GM19240 (cell line): Measurements from ENCODE around the gene KLRC2.
"Not testable (repeated sequence)": the region's sequence is repeated elsewhere in the genome, so short reads cannot be mapped to it uniquely, and the experiment has no call there.

Experiments
- DNase-seq: peaks from one replicate; pipeline ENCODE4 v3.0.0; 2011; ENCODE audit warnings: low spot score; ENCODE audit not compliant: insufficient read length

The KLRC2 gene

DNA sequence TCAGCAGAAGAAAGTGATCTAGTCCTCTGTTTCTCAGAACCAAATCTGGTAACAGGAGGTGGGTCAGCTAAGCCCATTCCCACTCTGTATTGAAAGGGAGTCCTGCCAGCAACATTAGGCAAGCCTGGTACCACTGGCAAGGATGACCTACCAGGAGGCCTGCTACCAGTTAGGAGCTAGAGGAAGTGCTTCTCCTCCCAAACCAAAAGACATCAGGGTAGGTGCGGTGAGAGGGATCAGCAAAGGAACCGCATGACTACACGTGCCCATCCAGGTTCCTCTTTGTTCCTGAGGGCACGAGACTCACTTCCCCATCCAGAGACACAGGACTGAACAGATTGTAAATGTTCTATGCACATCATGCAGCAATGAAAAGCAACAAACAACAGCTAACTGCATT is 29.1 kb downstream of the KLRC2 start:
- no peak for DNase-seq

DNA sequence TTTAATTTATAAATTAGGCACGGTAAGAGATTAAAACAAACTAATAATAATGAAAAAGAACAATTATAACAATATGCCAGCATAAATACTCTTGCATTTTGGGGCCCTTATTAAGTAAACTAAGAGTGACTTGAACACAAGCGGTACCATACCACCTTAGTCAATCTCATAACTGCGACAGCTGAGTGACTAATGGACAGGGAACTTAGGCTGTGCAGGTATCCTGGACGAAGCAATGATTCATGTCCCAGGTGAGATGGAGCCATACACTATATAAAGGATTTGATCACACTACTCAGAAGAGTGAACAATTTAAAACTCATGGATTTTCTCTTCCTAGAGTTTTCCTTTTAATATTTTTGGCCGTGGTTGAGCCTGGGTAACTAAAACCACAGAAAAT is 30.5 kb downstream of the KLRC2 start:
- no peak for DNase-seq

DNA sequence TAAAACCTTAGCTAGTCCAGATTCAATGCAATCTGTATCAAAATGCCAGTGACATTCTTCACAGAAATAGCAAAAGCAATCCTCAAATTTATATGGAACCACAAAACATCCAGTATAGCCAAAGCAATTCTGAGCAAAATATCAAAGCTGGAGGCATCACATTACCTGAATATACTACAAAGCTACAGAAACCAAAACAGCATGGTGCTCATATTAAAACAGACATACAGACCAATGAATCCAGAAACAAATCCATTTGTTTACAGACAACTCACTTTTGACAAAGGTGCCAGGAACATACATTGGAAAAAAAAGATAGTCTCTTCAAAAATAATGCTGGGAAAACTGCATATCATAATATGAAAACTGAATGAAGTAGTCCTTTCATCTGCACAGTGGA is 31.0 kb downstream of the KLRC2 start:
- no peak for DNase-seq

DNA sequence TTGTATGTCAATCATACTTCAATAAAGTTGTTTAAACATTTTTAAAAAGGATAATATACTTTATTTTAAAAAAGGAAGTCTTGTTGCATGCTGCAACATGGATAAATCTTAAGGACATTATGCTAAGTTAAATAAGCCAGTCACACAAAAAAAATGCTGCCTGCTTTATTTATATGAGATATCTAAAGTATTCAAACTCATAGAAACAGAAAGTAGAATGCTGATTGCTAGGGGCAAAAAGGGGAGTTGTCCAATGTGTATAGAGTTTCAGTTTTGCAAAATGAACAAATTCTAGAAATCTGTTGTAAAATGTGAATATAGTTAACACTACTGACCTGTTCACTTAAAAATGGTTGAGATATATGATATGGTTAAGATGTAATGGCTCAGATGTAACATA is 35.0 kb downstream of the KLRC2 start:
- no peak for DNase-seq

DNA sequence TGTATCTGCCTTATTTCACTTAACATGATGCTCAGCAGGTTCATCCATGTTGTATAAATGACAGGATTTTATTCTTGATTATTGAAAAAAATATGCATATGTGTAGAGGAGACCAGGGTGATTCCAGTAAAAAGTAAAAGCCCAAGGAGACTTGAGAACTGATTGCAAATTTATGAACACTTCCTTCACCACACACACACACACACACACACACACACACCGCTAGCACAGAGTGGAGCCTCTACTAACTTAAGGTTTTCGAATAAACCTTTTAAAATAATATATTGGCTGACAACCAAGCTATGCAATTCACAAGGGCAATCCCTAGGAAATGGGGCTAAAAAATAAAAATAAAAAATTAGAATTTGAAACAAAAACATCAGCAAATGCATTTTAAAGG is 37.6 kb downstream of the KLRC2 start:
- DNase-seq, result no peak

DNA sequence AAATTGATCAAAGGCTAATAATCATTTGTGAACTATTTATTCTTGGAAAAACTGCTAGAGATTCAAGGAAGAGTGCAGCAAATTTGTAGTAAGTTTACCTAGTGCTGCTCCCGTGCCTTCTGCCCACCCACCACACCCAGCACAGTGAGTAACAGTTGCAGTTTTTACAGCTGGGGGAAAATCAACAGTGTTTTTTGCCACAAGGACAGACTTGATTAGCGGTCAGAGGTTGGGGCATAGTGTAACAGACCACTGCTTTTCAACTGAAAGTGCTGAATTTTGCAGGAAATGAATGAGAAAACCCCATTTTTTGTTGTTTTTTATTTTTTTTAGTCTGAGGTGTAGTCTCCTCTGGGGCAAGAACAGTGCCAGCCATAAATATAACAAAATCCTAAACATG is 38.5 kb downstream of the KLRC2 start:
- DNase-seq, result no peak

DNA sequence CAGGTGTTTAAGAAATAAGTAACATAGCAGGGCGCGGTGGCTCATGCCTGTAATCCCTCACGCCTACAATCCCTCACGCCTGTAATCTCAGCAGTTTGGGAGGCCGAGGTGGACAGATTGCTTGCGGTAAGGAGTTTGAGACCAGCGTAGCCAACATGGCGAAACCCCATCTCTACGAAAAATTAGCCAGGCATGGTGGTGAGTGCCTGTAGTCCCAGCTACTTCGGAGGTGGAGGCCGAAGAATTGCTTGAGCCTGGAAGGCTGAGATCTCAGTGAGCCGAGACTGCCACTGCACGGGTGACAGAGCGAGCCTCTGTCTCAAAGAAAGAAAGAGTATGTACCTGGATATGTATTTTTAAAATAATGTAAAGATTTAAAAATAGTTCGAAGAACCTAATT is 39.6 kb downstream of the KLRC2 start:
- DNase-seq, result not testable (repeated sequence)

DNA sequence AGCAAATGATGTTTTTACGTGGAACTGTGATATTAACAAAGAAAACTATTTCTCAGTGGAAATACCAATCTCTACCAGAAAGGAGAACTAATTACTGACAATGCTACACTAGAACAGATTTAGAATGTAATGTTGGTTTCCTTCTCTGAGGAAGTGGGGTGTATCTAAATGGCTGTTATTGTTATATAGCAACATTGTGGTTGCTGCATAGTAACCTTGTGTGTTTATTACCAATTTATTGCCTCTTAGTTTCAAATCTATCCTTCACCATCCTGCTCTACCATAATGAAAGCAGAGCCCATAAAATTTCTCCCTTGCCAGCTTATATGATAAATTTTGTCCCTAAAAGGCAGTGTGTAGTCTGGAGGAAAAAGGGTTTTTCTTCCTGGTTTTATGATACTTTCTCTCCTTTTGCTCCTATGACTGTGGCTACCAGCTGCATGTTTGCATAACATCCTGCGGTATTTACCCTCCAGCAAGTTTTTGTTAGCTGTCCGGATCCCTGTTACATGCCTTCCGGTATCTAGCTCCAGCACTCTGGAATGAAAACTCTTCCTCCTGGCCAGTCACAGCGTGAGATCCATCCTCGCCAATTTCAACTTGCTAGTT is 40.3 kb downstream of the KLRC2 start:
- no peak for DNase-seq

DNA sequence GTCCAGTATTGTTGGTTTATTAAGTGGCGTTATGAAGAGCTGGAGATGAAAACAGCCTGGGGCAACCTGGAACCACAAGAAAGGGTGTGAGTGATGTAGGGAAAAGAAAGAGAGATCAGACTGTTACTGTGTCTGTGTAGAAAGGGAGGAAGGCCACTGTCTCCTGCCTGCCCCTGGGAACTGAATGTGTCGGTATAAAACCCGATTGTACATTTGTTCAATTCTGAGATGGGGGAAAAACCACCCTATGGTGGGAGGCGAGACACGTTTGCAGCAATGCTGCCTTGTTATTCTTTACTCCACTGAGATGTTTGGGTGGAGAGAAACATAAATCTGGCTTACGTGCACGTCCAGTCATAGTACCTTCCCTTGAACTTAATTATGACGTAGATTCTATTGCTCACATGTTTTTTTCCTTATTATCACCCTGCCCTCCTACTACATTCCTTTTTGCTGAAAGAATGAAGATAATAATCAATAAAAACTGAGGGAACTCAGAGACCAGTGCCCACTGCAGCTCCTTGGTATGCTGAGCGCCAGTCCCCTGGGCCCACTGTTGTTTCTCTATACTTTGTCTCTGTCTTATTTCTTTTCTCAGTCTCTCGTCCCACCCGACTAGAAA is 41.2 kb downstream of the KLRC2 start:
- DNase-seq, result not testable (repeated sequence)

DNA sequence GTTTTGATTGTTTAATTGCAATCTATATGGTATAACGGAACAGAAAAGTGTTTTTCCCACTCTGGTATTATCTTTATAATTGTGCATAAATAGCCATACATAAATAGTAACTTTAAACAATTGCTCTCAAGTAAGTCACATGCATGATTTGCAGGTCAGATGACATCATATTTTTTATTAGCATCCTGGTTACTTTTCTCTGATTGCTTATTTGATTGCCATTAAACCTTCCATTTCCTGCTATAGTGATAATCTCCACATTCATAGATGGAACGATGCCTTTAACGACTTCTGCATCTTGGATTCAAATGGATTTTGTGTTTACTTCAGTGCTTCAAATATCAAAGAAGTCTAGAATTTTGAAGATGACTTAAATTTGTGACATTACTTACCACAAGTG is 42.5 kb downstream of the KLRC2 start:
- no peak for DNase-seq

DNA sequence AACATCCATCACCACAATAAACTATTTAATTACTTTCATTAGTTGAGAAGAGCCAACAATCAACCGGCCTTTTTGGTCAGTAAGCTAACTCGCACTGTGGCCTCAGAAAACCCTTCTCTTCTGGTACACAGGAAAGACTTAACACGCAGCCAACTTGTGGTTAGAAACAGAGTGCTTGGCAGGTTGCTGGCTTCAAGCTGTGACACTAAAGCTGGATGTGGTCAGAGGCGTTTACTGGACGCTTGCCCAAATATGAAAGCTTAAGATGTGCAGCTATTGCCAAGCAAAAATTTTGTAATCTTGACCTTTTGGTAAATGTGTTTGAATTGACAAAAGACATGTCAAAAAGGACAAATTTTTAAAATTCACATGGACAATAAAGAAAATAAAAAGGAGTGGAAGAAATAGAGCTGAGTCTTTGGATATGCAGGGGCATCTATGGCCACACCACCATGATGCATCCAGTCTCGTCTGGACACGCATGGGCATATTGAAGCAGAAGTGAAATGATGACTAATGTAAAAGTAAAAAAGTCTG is 43.3 kb downstream of the KLRC2 start:
- no peak for DNase-seq

DNA sequence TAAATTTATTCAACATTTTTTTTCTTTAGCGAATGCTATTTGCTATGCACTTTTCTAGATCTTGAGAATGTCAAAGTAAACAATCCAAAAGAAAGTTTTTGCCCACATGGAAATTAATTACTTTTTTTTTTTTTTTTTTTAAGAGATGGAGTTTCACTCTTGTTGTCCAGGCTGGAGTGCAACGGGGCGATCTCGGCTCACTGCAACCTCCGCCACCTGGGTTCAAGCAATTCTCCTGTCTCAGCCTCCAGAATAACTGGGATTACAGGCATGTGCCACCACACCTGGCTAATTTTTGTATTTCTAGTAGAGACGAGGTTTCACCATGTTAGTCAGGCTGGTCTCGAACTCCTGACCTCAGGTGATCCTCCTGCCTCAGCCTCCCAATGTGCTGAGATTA is 44.8 kb downstream of the KLRC2 start:
- DNase-seq, result not testable (repeated sequence)

DNA sequence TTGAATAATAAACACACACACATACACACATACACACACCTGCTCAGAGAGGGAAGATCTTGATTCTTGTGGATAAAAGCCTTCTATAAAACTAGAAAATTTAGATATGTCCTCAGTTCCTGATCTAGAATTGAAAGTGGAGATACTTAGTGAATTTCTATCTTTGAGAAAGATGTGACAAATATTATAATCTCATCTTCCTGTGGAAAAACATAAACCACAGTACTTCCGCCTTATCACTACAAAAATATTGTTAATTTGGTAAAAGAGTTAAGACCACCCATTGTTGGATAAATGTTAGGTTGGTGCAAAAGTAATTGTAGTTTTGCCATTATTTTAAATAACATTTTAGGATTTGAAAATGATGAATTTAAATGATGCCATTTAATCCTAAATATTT is 45.9 kb downstream of the KLRC2 start, which contains the start of gene KLRK1:
KLRK1 (minus strand) TSS at position 138 of the 400 bp plus-strand sequence. CDS start 1,231 bp downstream, outside the sequence.
- no peak for DNase-seq

DNA sequence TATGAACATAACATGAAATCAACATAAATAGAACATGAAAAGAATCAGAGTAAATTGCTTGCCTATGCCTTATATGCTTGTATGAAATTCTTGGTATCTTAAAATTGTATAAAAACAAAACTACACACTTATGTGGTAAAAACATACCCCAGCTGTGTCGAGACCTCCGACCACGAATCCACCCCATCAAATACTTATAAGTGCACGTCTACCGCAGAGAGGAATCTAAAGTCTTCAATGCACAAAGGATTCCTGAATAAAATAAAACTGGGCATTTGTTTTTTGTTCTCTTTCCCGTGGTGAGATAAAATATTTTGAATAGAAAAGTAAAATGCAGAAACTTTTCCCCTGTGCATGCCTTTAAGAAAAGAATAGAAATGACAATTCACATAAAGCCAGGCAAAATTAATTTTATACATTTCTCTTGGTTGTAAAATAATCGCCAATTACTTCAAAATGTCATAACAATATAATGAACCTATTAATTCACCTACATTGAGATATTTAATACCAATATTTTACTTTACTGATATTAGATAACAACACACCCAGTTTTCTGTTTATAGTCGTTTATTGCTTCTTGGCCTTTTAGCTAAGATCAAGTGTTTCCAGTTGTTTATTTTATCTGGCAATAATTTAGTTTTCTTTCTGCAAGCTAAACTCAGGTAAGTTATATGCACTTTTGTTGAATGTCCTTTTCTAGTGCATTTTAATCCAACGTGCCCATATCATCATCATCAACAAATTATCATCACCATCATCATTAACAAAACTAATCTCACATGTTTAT is 47.0 kb downstream of the KLRC2 start:
- DNase-seq, result no peak

DNA sequence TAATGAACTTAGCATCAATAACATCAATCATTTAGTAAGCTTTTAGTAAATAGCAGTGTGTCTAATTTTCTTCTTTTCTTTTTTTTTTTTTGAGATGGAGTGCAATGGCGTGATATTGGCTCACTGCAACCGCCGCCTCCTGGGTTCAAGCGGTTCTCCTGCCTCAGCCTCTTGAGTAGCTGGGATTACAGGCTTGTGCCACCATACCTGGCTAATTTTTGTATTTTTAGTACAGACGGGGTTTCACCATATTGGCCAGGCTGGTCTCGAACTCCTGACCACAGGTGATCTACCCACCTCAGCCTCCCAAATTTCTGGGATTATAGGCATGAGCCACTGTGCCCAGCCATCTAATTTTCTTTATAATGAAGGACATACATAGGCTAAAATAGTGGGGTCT is 48.3 kb downstream of the KLRC2 start:
- DNase-seq, result not testable (repeated sequence)

DNA sequence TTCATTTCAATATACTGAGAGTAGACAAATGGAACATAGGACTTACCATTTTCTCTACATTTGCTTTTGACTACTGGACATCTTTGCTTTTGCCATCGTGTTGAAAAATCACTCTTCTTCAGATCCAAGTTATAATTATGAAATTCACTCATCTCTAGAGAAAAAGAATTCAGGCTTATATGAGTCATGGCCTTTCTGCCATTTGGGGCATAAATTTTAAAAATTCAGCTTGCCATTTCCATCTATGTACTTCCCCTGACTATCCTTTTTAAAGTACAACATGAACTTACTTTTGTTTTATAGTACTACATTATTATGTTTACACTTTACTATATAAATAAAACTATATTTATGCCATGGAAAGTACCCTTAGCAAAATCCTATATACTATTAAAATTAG is 49.0 kb downstream of the KLRC2 start:
- no peak for DNase-seq

DNA sequence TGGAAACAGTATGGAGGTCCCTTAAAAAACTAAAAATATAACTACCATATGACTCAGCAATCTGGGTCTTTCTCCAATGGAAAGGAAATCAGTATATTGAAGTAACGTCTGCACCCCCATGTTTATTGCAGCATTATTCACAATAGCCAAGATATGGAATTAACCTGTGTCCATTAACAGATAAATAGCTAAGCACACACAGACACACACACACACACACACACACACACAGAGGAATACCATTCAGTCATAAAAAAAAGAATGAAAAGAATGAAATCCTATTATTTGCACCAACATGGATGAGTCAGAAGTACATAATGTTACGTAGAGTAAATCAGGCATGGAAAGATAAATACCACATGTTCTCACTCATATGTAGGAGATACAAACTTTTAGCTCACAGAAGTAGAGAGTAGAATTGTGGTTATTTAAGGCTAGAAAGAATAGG is 50.6 kb downstream of the KLRC2 start:
- DNase-seq, result no peak

DNA sequence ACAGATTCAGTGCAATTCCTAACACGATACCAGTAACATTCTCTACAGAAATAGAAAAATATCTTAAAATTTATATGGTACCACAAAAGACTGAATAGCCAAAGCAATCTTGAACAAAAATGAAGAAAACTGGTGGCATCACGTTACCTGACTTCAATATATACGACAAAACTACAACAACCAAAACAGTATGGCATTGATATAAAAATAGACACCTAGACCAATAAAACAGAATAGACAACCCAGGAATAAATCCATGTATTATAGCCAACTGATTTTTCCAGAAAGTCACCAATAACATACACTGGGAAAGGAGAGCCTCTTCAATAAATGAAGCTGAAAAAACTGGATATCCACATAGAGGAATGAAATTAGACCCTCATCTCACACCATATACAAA is 51.6 kb downstream of the KLRC2 start:
- DNase-seq, result no peak

DNA sequence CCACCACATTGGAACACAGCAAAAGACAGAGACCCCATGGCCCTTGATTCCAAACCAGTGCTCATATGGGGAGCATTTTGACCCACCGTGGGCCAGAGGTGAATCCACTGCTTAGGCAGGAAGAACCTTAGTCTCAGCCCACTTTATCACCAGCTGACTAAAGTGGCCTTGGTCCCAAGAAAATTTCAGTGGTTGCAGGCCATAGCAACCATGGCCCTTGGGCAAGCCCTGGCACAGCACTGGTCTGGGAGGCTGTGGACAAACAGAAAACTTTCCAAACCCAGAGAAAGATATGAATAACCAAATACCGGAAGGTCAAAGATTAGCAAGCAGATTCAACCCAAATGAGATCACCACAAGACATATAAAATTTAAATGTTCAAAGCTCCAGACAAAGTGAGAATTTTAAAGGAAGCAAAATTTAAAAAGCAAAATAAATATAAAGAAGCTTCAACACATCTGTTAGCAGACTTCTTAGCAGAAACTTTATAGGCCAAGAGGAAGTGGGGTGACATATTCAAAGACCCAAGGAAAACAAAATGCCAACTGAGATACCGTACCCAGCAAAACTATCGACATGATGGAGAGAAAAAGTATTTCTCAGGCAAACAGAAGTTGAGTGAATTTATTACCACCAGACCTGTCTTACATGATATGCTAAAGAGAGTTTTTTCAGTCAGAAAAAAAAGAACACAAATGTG is 53.7 kb downstream of the KLRC2 start:
- no peak for DNase-seq
